Transverse colon (tissue), 4 donors: Measurements from ENCODE around the gene DQX1.

Experiments
- POLR2AphosphoS5 ChIP-seq, 3 donors: sonication (generic); formaldehyde crosslinking; IDR thresholded peaks; one replicate each; pipeline ENCODE4 v1.6.1; 2016; ENCODE audit warnings: antibody characterized with exemption in 3 of 3
- TF ChIP-seq, protein P1 (sequence below), 5 experiments: fragments of 200-600 bp in 3 of 5; fragments of 450-650 bp in 2 of 5; sonication (generic) in 3 of 5; IDR thresholded peaks; 1 replicate in 2 of 5; 2 replicates in 3 of 5; pipeline ENCODE4 v1.5.1; 2016 to 2017; ENCODE audit warnings: antibody characterized with exemption in 5 of 5, inconsistent platforms in 3 of 5, mild to moderate bottlenecking in 2 of 5, moderate library complexity in 1 of 5

DNA sequence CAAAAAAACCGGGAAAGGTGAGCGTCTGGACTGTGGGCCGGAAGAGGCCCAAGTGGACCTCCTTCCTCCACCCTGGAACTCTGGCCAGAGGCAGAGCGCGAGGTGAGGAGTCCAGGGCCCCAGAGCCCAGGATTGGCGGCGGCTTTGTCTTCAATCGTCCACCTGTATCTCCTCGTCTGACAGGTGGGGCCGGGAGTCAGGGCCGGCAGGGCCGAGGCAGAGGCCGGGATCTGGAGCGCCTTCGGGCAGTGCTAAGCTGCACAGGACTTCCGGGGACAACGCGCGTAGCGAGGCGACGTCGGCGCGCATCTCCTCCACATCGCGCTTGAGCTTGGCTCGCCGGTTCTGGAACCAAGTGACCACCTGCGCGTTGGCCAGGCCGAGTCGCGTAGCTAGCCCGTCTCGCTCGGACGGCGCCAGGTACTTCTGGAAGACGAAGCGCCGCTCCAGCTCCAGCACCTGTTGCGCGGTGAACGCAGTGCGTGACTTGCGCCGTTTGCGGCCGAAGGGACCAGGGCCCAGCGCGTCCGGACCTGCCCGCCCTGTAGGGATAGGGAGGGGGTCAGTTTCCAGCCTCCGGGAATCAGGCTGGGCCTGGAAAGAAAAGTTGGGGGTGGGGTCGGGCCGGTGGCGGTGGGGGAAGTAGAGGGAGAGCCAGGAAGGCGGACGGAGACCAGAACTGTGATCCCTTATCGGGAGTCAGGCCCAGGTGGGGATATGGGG, 28.1 kb downstream of the DQX1 start:
- TF ChIP-seq POLR2AphosphoS5 (IDR thresholded peaks at IDR 0.05): peak in 2 of 3 donors; percentile 44 to 66
- TF ChIP-seq, protein P1, sequence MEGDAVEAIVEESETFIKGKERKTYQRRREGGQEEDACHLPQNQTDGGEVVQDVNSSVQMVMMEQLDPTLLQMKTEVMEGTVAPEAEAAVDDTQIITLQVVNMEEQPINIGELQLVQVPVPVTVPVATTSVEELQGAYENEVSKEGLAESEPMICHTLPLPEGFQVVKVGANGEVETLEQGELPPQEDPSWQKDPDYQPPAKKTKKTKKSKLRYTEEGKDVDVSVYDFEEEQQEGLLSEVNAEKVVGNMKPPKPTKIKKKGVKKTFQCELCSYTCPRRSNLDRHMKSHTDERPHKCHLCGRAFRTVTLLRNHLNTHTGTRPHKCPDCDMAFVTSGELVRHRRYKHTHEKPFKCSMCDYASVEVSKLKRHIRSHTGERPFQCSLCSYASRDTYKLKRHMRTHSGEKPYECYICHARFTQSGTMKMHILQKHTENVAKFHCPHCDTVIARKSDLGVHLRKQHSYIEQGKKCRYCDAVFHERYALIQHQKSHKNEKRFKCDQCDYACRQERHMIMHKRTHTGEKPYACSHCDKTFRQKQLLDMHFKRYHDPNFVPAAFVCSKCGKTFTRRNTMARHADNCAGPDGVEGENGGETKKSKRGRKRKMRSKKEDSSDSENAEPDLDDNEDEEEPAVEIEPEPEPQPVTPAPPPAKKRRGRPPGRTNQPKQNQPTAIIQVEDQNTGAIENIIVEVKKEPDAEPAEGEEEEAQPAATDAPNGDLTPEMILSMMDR (IDR thresholded peaks at IDR 0.05): no peak
